GM21390 (cell line): Measurements from ENCODE around the gene LIN54.
A peak's percentile ranks its signal among the peaks of the same experiment; 100 is the strongest.

ENCODE experiments used
- ATAC-seq: cut with Tn5 transposase; IDR thresholded peaks from one replicate; pipeline ENCODE4 v1.9.1; 2021; ENCODE audit not compliant: unreplicated experiment

Gene LIN54

DNA sequence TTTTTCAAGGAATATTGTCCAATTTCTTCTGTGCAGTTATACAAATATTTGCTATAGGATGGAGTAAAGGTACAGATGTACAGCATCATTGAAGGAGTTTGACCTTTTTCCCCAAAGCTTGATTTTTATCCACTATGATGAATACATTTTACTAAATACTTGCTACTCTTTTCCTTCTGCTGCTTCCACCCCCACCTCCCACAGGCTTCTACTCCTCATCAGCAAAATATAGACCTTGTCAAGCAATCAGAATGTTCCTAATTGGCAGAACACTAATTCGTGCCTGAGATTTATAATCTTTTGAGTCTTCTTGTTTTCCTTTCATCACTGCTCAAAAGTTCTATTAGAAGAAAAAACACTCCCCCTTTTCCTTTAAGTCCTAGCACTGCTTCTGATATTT, 113.9 kb downstream of the LIN54 start:
- no peak for ATAC-seq

DNA sequence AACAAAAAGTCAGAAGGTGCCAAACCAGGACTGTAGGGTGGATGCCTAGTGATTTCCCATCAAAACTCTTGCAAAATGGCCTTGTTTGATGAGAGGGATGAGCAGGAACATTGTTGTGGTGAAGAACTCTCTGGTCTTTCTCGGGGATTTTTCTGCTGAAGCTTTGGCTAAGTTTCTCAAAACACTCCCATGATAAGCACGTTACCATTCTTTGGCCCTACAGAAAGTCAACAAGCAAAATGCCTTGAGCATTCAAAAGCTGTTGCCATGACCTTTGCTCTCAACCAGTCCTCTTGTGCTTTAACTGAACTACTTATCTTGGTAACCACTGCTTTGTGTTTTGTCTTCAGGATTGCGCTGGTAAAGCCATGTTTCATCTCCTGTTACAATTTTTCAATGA, 116.7 kb downstream of the LIN54 start:
- no peak for ATAC-seq

DNA sequence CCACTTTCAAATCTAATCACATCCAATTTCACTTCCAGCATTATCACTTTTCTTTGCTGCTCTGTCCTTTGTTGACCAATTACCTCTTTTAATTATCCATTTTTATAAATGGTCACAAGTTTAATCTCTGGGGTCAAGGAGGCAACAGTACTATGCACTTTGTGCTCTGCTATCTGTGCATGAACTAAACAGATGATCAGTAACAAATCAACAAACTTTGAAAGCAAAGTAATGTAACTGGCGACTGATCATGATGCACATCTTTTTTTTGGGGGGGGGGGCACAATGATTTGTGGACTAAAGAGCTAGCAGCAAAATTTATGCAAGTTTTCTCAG, 118.2 kb downstream of the LIN54 start:
- no peak for ATAC-seq

DNA sequence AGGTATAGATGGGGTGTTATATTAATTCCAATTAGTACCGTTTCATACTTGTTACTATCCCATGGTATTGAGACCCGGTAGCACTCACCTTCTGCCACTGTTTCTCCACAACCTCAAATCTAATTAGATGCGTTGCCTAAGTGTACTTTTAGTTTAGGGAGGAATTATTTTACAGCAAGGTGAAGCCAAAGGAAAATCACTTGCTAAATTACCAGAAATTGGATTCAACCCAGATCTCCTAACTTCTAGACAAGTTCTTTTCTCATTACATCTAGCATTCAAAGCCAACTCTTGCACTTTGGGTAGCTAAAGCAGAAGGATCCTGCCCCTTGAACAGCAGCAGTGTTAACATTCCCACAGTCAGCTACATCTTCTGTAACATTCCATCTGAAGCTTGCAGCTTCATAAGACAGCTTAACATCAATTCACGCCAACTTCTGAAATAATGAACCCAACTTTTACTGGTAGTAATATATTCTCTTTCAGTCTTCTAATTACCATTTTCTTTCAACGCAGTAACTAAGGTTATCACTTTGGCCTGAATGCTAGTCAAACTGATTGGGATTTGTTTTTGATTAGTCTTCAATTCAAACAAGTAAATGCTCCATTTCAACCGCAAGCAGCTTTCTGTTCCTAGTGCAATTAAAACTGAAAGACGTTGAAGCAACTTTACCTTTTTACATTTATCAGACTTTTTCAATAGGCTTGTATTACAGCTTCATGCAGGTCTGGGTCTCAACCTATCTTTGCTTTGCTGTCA, 118.7 kb downstream of the LIN54 start:
- no peak for ATAC-seq

DNA sequence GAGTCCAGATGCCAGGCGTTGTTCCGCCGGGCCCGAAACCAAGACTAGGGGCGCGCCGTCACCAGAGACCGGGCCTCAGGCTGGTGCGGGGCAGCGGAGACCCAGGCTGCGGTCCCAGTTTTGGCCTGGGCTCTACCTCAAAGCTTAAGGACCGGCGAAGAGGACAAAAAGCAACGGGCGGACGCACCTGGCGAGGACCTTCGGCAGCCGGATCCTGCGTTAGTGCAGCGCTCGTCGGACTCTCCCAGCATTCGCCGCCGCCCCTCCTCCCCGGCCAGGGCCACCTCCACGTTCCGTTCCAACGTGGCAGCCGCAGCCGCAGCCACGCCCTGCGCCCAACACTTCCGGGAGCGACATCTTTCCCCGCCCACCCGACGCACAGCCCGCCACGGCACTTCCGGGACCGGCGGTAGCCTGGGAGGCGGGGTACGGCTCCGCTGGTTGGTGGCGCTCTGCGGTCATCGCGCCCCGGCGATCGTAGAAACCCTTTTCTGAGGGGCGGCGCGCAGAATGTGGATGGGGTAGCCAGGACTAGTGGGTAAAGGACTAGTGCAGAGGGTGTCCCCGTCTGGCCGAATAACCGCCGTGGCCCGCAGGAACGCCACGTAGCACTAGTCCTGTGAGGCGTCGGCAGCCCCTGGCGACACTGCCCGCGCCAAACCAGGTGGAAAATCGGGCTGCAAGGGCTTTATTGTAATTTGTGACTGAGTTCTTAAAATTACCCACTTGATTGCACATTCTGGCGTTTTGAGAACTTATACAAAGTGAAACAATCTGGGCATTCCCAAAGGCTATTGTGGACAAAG, 119.5 kb downstream of the LIN54 start, which contains the start of gene SEC31A:
Gene SEC31A (minus strand): TSS at position 253 of the 806 bp plus-strand sequence. CDS start 9,217 bp downstream, outside the sequence.
- peak; percentile 92 for ATAC-seq

DNA sequence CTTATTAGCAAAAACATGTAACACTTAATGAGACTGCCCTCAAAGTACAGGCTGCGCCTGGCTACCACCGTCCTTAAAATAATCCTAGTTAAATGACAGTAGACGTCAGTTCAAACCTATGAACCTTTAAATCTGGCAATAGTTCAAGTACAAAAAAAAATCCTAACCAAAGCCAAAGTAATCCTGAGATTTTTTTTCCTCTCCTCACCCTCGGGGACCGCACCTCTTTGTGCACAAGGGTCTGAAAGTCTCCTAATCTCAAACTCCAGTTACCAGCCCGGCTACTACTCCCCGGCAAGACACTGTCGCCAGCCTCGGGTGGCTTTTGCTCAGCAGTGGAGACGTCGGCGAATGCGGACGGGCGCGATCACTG, 120.1 kb downstream of the LIN54 start:
- ATAC-seq = peak; percentile 0

DNA sequence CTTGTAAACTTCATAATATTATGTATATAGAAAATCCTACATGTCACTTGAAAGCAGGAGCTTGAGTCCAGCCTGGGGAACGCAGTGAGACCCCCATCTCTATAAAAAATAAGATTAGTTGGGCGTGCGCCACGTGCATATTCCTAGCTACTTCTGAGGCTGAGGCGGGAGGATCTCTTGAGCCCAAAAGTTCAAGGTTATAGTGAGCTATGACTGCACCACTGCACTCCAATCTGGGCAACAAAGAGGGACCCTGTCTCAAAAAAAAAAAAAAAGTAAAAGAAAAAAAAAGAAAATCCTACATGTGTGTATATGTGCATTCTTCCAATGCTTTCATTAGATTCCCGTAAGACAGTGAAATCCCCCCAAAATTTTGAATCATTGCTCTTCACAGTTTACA, 121.3 kb downstream of the LIN54 start:
- ATAC-seq = no peak

DNA sequence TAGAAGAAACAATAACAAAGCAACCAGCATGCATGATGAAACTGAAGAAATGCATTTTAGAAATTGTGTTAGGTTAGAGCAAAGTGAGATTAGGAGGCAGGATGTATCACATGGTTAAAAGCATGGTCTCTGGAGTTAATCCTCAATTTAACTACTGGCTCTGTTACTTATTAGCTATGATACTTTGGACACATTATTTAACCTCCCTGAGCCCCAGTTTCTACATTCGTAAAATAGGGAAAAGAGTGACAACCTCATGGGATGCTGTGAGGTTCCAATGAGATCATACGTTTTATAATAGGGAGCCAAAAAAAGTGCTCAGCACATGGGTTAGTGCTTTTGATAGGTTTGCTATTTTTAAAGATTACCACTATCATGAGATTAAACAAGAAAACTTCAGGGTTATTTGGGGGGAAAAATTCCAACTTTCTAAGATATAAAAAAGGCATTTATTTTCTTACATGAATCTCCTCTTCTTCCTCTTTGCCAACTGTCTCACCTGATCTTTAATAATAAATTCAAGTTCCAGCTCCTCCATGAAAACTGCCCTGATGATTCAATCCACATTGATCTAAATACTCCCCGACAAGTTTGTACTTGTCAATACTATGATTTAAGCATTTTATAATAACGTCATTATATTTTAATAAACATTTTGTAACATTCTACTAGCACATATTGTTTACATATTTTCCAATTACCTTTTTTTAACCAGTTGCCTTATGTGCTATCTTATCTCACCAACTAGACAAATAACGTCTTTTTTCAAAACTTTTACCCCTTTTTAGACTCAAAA, 124.3 kb downstream of the LIN54 start:
- no peak for ATAC-seq

DNA sequence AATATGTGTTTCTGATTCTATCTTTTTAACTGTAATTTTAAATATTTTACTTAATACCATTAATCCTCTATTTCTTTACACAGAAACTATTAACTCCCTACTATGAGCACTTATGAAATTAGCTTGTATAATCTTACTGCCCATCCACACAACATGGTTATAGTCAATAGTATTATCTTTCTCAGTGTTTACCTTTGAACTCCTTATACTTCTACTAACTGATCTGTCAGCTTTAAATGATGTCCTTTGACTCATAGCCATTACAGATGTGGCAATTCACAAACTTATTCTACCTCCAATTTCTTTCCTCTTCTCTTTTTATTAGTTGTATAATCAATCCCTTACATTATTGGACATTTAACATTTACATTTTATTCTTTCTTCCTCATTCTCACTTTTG, 125.2 kb downstream of the LIN54 start:
- no peak for ATAC-seq
